Measurements from ENCODE around the gene MIEN1. TPM values are rescaled to one million over a fixed set of nuclear protein-coding genes. Genes with fewer than 3 reads are reported as not detected.

The MIEN1 gene
- total RNA-seq, 1 donor from 2014 or later = 52.7 TPM

DNA sequence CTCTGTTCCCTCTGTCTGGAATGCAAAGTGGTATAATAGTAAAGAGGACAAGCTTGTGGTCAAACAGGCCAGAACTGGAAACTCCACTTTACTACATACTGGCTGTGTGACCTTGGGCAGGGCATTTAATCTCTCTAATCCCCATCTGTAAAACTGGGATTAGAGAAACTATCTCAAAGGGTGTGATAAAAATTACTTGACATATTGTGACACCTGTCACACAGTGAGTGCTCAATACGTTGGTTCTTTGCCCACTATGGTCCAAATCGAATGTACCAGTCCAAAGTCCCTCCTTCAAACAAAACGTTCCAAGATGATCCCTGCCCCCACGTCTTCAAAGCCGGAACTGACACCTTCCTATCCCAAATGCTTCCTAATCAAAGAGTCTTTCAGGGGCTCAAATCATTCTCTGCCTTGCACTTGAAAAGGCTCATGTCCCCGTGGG is 43.2 kb downstream of the MIEN1 start:
- Mint-ChIP-seq H3K27me3 (ENCODE audit: unreplicated experiment) (no peaks in the 10 kb centered on the region), H3K9me3 (ENCODE audit: unreplicated experiment) (no peaks in the 10 kb centered on the region), H3K36me3 (ENCODE audit: unreplicated experiment) (peaks cover 9% of the 10 kb centered on the region), H3K4me1 (ENCODE audit: unreplicated experiment) (peaks cover 21% of the 10 kb centered on the region), H3K27ac (ENCODE audit: unreplicated experiment) (peak overlapping the region; percentile 99), H3K4me3 (ENCODE audit: unreplicated experiment) (peak overlapping the region; percentile 97)
- TF ChIP-seq, protein P1, sequence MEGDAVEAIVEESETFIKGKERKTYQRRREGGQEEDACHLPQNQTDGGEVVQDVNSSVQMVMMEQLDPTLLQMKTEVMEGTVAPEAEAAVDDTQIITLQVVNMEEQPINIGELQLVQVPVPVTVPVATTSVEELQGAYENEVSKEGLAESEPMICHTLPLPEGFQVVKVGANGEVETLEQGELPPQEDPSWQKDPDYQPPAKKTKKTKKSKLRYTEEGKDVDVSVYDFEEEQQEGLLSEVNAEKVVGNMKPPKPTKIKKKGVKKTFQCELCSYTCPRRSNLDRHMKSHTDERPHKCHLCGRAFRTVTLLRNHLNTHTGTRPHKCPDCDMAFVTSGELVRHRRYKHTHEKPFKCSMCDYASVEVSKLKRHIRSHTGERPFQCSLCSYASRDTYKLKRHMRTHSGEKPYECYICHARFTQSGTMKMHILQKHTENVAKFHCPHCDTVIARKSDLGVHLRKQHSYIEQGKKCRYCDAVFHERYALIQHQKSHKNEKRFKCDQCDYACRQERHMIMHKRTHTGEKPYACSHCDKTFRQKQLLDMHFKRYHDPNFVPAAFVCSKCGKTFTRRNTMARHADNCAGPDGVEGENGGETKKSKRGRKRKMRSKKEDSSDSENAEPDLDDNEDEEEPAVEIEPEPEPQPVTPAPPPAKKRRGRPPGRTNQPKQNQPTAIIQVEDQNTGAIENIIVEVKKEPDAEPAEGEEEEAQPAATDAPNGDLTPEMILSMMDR (IDR thresholded peaks at IDR 0.05) = no peak
- no peak for DNase-seq (ENCODE audit: extremely low spot score, unreplicated experiment)

DNA sequence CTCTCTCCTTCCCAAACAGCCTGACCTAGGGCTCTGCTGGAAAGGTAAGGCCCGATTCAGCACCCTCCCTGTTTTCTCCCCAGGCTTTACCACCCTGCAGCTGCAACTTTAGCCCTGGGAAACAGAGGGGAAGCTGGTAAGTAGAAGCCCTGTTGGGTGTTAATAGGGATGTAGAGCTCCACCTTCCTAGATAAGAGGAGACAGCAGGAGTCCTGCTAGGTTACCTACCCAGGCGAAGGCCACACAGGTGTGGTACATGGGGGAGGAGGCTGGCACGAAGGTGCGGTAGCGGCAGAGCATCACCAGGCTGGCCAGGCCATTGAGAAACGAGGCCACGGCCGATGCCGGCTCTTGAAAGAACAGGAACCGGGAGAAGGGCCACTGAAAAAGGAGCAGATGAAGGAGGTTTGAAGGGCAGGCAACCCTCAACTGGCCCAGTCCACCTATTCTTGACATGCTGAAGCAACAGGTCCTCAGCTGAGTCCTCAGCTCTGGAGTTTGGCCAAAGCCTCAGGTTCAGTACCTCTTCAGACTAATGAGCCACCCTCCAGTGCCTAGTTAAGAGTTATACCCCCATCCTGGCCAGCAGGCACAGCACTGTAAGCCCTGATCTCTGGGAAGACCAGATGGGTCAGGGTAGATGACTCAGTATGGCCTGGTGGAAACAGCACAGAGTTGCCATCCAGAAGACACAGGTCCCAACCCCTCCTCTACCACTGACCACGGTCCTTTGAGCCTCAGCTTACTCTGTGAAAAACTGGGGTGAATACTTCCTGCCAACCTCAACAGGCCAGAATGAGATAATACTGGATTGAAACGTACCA is 45.8 kb downstream of the MIEN1 start:
- no peak for DNase-seq (ENCODE audit: extremely low spot score, unreplicated experiment)
- Mint-ChIP-seq H3K36me3 (ENCODE audit: unreplicated experiment) (peaks cover 16% of the 10 kb centered on the region), H3K9me3 (ENCODE audit: unreplicated experiment) (no peaks in the 10 kb centered on the region), H3K27me3 (ENCODE audit: unreplicated experiment) (no peaks in the 10 kb centered on the region), H3K27ac (ENCODE audit: unreplicated experiment) (no peak overlapping the region), H3K4me1 (ENCODE audit: unreplicated experiment) (peaks cover 21% of the 10 kb centered on the region), H3K4me3 (ENCODE audit: unreplicated experiment) (no peak overlapping the region)
- TF ChIP-seq, protein P1 (IDR thresholded peaks at IDR 0.05) = no peak

DNA sequence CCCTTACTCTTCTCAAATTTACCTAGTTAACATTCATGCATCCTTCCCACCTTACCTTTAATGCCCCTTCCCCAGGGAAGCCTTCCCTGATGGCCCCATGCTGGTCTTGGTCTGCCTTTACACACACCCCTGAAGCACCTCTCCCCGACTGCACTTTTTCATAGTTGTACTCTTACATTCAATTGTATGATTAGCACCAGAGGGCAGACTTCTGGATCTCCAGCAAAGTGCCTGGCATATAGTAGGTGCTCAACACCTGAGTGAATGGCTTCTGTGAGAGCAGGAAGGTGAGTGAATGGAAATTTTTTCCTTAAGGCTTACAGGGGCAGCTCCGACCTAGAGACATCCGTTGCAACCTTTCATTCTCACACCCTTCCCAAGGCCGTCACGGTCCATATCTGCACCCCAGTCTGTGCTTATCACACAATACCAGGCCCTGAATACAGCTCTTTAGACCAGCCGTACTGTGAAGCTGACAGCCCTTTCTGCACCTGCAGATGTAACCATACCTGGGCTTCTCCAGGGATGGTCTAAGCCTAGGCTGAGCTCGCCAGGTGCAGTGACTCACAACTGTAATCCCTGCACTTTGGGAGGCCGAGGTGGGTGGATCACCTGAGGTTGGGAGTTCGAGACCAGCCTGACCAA is 46.9 kb downstream of the MIEN1 start:
- Mint-ChIP-seq H3K9me3 (ENCODE audit: unreplicated experiment) (no peaks in the 10 kb centered on the region), H3K27ac (ENCODE audit: unreplicated experiment) (no peak overlapping the region), H3K27me3 (ENCODE audit: unreplicated experiment) (no peaks in the 10 kb centered on the region), H3K36me3 (ENCODE audit: unreplicated experiment) (peaks cover 16% of the 10 kb centered on the region), H3K4me3 (ENCODE audit: unreplicated experiment) (no peak overlapping the region), H3K4me1 (ENCODE audit: unreplicated experiment) (peaks cover 17% of the 10 kb centered on the region)
- DNase-seq (ENCODE audit: extremely low spot score, unreplicated experiment) = no peak
- TF ChIP-seq, protein P1 (IDR thresholded peaks at IDR 0.05) = no peak

DNA sequence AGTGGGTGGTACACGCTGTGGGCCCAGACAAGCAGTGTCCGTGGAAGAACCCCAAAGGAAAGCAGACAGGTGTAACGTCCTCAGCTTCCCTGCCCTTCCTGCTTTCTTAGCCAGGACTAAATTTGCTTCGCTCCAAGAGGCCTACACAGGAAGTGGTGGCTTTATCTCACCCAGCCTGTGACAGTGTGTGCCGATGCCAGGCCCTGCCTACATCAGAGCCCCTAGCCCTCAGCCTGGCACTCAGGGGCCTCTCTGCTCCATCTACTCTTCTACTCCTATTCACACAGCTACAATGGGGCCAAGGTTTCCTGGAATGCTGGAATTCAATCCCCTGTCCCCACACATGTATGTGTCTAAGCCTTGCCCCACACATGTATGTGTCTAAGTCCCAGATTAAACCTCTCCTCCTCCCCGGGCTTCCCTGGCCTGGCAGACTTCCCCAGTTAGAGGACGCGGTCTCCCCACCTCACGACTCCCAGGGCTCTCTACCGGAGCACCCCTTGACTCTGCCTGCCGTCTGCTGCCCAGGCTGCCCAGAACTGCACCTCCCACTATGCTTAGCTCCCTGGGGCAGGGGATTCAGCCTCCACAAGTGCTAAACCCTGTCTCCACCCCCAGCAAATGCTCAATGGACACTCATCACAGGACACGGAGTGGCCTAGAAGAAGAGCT is 50.7 kb downstream of the MIEN1 start:
- TF ChIP-seq, protein P1 (IDR thresholded peaks at IDR 0.05) = no peak
- no peak for DNase-seq (ENCODE audit: extremely low spot score, unreplicated experiment)
- H3K4me3 Mint-ChIP-seq (ENCODE audit: unreplicated experiment) = no peak overlapping the region
- H3K27ac Mint-ChIP-seq (ENCODE audit: unreplicated experiment) = no peak overlapping the region
- no peaks in the 10 kb centered on the region for H3K27me3 Mint-ChIP-seq (ENCODE audit: unreplicated experiment)
- H3K9me3 Mint-ChIP-seq (ENCODE audit: unreplicated experiment) = no peaks in the 10 kb centered on the region
- H3K4me1 Mint-ChIP-seq (ENCODE audit: unreplicated experiment) = peaks cover 39% of the 10 kb centered on the region
- peaks cover 13% of the 10 kb centered on the region for H3K36me3 Mint-ChIP-seq (ENCODE audit: unreplicated experiment)

Small RNA genes within 50 kb of the gene (microRNA-seq; reads per million reads assigned to microRNA genes)
- 2.7 reads per million for gene MIR4728 (ENCODE audit: unreplicated experiment)

Other genes starting within 250 kb of the MIEN1 start
- gene NEUROD2, start 122.6 kb downstream of the MIEN1 start, total RNA-seq = not detected in 2 replicates
- gene PPP1R1B, start 103.6 kb downstream of the MIEN1 start, total RNA-seq = 4.5 and 6.0 TPM in 2 replicates
- 55.5 and 68.9 TPM in 2 replicates for gene STARD3, start 93.4 kb downstream of the MIEN1 start, total RNA-seq
- gene TCAP, start 65.2 kb downstream of the MIEN1 start, total RNA-seq = 0.94 and 1.3 TPM in 2 replicates
- 1.9 and 2.4 TPM in 2 replicates for gene PNMT, start 62.1 kb downstream of the MIEN1 start, total RNA-seq
- gene PGAP3, start 42.5 kb downstream of the MIEN1 start, total RNA-seq = 33.8 and 35.3 TPM in 2 replicates
- 66.2 and 69.9 TPM in 2 replicates for gene ERBB2, start 30.5 kb downstream of the MIEN1 start, total RNA-seq
- gene GRB7, start 7.4 kb upstream of the MIEN1 start, total RNA-seq = 0.94 and 1.2 TPM in 2 replicates
- not detected in 2 replicates for gene IKZF3, start 133.8 kb upstream of the MIEN1 start, total RNA-seq
- gene ZPBP2, start 137.7 kb upstream of the MIEN1 start, total RNA-seq = not detected in 2 replicates
- 9.6 and 10.2 TPM in 2 replicates for gene GSDMB, start 188.1 kb upstream of the MIEN1 start, total RNA-seq
- 59.4 and 60.5 TPM in 2 replicates for gene ORMDL3, start 197.1 kb upstream of the MIEN1 start, total RNA-seq
- not detected in 2 replicates for gene LRRC3C, start 197.2 kb upstream of the MIEN1 start, total RNA-seq
- gene GSDMA, start 232.5 kb upstream of the MIEN1 start, total RNA-seq = not detected in 2 replicates